HG02885 (cell line): ENCODE measurements around the gene SYCP2.
"Not testable (repeated sequence)": the region's sequence is repeated elsewhere in the genome, so short reads cannot be mapped to it uniquely, and the experiment has no call there.

Source experiments
- ATAC-seq: cut with Tn5 transposase; IDR thresholded peaks from one replicate; pipeline ENCODE4 v1.9.1; 2021; ENCODE audit warnings: mild to moderate bottlenecking; ENCODE audit not compliant: unreplicated experiment, poor library complexity

SYCP2 gene, protein sequence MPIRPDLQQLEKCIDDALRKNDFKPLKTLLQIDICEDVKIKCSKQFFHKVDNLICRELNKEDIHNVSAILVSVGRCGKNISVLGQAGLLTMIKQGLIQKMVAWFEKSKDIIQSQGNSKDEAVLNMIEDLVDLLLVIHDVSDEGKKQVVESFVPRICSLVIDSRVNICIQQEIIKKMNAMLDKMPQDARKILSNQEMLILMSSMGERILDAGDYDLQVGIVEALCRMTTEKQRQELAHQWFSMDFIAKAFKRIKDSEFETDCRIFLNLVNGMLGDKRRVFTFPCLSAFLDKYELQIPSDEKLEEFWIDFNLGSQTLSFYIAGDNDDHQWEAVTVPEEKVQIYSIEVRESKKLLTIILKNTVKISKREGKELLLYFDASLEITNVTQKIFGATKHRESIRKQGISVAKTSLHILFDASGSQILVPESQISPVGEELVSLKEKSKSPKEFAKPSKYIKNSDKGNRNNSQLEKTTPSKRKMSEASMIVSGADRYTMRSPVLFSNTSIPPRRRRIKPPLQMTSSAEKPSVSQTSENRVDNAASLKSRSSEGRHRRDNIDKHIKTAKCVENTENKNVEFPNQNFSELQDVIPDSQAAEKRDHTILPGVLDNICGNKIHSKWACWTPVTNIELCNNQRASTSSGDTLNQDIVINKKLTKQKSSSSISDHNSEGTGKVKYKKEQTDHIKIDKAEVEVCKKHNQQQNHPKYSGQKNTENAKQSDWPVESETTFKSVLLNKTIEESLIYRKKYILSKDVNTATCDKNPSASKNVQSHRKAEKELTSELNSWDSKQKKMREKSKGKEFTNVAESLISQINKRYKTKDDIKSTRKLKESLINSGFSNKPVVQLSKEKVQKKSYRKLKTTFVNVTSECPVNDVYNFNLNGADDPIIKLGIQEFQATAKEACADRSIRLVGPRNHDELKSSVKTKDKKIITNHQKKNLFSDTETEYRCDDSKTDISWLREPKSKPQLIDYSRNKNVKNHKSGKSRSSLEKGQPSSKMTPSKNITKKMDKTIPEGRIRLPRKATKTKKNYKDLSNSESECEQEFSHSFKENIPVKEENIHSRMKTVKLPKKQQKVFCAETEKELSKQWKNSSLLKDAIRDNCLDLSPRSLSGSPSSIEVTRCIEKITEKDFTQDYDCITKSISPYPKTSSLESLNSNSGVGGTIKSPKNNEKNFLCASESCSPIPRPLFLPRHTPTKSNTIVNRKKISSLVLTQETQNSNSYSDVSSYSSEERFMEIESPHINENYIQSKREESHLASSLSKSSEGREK (N-terminal part only)

DNA sequence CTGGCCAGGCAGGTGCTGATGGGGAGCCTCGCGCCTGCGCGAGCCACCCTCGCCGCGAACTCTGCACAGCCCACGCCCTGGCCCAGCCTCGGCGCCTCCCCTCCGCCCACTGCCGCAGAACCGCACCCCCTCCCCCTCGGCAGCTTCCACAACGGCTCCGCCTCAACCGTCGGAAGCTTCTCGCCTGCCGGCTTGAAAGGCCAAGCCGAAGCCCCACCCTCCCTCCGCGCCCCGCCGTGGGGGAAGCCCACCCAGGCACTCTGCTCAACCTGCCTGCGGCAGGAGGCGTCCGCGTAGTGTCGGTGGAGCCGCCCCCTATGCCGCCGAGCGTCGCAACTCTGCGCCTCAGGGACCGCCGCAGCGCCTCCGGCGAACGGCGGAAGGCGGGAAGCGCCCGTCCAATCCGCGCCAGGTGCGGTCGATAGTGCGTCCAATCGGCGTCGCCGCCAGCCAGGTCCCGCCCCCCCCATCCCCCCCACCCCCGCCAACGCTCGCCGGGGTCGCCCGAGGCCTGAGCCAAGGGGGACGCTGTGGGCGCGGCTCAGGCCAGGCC, at the start of gene SYCP2:
Gene SYCP2 (minus strand): TSS at position 342 of the 553 bp plus-strand sequence. CDS start 11,224 bp downstream, outside the sequence.
- ATAC-seq: peak; percentile 42

DNA sequence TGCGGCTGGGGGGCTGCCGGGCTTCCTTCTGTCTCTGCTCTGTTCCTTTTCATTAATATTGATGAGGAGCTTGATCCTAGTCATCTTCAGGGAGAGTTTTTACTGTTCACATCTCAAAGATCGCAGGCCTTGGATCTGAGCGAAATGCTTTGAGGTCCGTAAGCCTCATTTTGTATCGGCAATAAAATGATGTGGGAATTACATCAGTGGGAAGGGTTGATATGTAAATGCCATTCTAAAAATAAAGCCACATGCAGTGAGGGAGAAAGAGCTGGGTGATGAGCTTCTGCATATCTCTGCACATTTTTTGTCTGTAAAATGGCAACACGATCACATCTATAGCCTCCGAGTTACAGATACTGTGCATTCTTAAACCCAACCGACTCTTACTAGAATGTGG, 49.6 kb upstream of the SYCP2 start:
- no peak for ATAC-seq

DNA sequence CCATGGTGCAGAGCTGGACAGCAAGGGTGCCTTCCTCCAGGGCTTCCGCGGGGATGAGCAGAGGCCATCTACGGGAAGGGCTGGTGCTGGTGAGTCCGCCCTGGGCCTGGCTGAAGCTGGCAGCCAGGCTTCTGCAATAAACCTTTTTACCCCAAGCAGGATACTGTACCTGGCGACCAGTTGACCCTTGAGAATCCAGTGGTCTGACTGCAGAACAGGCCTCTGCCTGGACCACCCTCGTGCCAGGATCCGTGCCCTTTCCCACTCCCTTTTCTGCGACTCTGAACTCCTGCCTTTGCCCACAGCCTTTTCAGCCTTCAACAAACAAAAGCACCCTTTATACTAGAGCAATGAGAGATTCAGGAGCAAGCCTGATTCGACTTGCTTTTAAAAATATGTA, 43.6 kb upstream of the SYCP2 start:
- ATAC-seq: no peak

DNA sequence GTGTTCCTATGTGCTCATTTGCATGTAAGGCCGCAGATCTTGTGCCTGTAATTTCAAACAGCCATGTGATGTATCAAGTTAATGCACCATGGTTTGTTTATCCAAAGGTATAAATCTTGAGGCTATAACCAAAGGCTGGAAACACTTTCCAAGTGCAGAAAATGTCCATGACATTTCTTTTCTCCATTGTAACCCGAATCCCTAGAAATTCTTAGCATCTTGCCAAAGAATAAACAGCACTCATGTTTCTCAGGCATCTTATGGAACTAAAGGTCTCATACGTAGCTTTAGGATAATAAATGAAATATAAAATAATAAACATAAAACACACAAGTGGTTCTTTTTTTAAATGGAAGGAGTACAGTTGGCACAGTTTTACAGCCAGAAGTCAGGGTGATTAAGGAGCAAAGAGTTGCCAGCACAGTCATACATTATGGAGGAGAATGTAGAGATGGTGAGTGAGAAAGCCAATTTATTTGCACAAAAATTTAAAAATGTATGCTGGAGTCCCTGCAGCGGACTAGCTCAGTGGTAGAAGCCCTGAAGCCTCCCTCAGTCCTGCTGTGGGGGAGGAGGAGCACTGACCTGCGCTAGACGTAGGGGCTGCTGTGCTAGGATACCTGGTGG, 42.8 kb upstream of the SYCP2 start:
- no peak for ATAC-seq

DNA sequence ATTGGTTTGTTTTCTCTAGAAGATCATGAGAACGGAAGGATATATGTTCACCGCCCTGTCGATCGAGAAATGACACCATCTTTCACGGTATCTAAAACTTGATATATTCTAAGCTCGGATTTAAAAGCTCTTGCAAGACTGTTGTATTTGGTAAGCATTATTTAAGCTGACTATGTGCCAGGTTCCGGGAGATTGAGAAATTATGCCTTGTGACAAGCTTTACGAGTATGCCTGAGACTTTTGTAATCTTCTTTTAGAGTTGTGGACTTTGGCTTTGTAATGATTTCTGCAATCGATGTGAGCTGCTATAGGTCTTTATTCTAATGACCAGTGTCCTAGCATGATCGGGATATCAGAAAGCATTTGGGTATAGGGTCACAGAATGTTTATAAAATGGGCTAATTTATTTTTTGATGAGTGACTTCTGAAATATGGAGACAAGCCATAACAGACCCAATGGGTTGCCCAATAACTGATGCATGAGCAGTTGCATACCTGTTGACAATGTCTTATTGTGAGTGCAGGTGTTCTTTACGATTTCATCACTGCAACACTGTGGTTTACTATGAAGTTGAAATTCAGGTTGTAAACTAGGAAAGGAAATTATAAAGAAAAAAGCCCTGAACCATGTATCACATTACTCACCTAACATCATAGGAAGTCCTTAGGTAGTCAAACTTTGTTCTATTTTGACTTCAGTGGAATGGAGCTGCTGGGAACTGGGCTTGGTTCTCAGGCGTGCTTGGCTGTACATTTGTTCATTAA, 38.8 kb upstream of the SYCP2 start:
- ATAC-seq: no peak

DNA sequence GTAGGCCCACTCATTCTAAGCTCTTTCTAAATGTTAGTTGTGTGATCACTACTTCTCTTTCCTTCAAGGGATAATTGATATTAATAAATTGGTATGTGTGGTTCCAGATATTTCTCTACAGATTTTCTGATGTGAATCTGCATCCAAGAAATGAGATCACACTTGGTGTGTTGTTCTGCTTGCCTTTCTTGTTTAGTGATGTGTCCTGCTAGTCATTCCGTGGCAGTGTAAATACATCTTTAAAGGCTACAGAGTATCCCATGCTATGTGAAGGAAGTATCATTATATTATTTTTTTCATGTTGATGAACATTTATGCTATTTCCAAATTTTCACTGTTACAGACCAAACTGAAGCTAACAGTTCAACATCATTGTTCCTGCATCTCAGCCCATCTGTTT, 38.0 kb upstream of the SYCP2 start:
- no peak for ATAC-seq

DNA sequence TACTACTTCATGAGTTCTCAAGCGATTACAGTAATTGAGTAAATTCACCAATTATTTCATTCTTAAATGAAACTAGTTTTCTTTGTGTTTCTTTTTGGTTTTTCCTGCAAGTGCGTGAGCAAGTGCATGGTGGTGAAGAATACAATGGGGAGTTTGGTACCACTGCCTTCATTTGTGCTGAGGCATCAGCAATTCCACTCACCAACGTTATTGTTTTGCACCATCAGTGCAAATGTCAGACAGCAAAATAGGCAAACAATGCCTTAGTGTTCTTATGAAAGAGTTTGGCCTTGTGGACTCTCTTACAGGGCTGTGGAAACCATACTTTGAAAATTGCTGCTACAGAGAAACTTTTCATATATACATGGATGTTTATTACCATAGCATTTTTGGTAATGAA, 33.0 kb upstream of the SYCP2 start:
- no peak for ATAC-seq

DNA sequence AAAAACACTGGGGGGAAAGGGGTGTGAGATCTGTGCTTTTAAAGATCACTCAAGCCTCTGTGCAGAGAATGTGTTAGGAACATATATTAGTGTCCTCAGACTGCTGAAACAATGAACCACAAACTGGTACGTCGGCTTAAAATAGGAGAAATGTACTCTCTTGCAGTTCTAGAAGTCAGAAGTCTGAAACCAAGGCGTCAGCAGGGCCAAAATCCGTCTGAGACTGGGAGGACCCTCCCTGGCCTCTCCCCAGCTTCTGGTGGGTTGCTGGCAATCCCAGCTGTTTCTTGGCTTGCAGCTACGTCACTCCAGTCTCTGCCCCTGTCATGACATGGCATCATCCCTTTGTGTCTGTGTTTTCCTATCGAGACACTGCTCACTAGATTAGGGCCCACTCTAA, 28.7 kb upstream of the SYCP2 start:
- ATAC-seq: no peak

DNA sequence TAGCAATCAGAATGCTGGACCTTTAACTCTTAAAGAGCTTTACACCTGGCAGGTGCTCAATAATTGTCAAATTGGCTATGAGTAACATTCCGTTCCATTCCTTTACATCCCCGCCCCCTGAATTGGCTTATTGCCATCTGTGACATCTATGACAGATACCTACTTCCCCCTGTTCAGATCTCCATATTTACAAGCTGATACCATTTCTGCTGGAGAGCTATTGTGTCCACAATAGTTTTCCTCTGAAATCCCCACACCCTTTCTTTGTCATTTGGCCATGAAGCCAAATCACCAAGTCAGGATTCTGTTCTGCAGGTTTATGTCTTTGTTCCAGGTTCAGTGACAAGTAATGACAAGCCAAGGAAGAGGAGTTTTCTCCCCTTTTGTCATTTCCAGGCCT, 28.0 kb upstream of the SYCP2 start:
- ATAC-seq: no peak

DNA sequence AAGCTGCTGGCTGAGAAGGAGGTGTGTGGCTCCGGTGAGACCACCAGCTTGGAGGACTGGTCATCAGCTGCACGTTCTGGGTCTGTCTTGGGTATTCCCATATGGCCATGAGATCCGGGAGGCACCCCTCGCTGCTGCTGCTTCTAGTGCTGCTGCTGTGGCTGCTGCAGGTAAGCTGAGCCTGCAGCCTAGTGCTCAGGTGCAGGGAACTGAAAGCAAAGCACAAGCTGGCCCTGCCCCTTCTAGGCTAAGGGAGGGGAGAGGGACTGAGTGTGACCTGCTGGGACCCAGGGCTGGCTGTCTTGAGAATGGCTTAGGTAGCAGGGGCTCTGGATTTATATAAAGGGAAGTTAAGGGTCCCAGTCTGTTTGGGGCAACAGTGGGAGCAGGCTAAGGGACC, 25.2 kb upstream of the SYCP2 start:
- no peak for ATAC-seq

DNA sequence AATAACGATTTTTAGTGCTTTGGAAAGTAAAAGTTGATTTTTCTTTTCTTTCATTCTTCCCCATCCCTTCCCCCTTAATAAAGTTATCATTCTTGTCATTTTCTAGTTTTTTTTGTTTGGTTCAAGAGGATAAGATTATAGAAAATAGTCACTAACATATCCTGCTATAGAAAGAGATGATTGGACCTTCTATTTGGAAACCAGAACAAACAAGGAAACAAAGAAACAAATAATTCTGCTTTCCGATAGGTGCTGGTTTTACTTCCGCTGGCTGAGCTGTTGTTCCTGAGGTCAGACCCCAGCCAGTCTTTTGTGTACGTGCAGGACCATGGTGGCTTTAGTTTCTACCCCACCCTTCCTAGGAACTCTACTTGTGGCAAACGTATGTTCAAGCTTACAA, 24.7 kb upstream of the SYCP2 start, which contains the start of gene CDH26:
Gene CDH26 (plus strand): TSS at position 301 of the 400 bp plus-strand sequence. CDS start 304 bp downstream, outside the sequence.
- ATAC-seq: no peak

DNA sequence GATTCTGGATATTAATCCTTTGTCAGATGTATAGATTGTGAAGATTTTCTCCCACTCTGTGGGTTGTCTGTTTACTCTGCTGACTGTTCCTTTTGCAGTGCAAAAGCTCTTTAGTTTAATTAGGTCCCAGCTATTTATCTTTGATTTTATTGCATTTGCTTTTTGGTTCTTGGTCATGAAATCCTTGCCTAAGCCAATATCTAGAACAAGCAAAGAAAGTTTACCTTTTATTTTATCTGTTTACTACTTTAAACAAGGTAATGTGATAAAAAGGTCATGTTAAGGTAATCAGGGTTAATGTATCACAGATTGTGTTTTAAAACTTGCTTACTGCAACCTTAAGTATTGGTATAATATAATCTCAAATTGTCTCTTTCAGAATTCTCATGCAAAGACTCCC, 24.1 kb upstream of the SYCP2 start:
- not testable (repeated sequence) for ATAC-seq

DNA sequence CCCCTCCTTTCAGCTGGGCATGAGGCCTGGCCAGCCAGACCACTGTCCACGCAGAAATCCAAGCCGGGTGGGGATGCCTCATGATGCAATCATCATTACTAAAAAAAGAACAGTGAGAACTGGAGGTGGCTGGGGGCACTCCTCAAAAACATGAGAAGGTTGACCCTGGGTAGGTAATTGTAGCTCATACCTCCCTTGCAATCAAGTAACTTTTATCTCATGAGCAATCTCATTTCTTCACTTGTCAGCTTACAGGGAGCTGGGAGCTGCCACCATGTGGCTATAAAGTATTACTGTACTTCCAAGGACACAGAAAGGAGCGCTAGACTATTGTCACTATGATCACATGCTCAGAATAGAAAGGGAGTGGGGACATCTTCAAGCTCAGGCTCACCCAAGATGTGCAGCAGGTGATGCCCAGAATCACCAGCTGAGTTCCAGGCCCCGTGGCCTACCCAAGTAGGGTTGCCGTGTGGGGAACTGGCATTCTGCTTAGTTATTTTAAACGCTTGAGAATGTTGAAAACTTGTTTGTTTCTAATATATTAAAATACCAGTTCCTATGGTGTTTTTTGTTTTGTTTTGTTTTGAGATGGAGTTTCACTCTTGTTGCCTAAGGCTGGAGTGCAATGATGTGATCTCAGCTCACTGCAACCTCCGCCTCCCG, 21.8 kb upstream of the SYCP2 start:
- no peak for ATAC-seq

DNA sequence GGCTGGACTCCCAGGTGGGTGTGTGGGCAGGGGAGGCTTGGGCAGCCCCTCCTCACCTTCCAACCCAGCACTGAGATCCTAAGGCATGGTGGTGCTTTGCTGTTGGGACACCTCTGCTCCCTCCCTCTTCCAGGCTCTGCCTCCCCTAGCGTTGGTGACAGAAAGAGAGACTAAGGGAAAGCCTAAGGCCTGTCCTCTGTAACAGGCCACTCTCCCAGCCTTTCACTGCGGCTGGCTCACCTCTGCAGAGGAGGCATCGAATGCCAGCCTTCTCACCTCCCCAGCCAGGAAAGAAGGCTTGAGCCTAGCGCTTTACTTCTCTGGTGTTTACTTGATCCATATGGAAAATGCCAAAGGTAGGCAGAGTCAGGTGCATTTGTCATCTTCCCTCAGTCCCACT, 21.3 kb upstream of the SYCP2 start:
- no peak for ATAC-seq

DNA sequence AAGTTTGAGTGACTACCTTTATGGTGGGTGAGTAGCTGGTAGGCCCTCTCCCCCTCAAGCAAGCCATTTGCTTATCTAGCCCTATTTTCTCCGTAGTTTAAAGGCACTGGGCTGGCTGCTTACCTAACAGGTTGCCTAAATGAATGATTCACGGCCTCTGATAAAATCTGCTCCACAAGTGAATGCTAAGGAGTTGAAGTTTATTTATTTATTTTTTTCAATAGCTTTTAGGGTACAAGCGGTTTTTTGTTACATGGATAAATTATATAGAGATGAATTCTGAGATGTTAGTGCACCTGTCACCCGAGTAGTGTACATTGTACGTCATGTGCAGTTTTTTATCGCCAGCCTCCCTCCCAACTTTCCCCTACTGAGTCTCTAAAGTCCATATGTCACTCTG, 16.5 kb upstream of the SYCP2 start:
- ATAC-seq: no peak

DNA sequence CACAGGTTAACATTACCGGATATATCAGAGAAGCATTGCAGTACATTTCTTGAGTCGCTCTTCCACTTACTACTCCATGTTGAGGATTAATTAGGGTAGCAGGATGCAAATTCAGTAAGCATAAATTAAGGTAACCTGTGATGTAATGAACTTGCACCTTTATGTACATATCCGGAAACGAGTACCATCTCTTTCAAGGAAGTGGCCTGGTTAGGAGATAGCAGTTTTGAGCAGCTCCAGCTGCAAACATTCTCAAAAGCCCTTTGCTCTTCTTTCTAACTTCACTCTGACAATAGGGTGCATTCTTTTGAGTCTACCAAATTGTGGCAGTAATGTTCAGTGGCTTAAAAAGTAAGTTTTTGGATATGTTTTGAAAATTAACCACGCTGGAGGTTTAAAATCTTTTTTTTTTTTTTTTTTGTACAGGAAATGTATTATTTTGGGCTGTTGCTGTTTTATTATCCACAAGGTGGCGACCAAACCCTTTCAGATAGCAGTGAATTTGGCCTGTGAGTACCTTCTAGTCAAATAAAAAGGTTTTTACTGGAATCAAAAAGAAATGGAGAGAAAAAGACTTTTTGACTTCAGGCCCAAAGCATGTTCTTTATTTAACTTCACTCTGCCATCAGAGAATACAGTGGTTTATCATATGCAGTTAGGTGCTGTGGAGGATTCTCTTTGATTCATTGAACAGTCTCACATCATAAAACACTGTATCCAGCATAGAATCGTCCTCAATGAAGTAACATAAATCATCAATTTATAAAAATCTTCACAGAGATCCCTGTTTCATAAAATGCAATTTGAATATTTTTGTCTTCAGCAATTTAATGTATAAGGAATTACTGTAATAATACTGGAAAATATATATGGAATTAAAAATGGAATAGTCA, 15.6 kb upstream of the SYCP2 start:
- ATAC-seq: peak; percentile 55

DNA sequence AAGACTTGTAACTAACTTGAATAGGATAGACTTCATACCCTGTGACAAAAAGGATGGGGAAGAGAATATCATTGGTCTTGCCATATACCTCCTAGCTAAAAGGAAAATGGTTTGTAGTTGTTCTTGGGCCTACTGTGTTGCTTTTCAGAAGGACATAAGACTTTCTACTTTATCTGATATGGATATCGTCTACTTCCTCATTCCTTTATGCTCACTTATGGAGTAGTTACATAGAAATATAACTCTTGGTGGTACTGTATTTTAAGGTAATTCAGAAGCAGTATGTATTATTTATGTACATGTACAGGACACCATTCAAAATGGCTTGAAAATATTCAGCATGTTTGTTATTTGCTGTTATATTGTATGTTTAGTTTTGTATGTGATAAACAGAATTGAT, 14.8 kb upstream of the SYCP2 start:
- ATAC-seq: no peak

DNA sequence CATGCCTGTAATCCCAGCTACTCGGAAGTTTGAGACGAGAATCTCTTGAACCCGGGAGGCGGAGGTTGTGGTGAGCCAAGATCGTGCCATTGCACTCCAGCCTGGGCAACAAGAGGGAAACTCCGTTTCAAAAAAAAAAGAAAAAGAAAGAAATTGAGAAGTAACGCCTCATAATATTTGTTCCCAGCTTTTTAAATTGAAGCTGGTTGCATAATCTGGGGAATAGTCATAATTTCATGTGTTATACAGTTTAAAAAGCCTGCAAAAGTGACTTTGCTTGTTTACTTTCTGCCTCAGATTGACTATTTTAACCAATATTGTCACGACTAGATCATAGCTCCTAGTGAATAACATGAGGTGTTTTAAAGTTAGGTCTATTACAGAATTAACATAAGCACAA, 13.9 kb upstream of the SYCP2 start:
- no peak for ATAC-seq
